H9 (cell line): ENCODE results near the gene PARK7. TPM values are rescaled to one million over a fixed set of nuclear protein-coding genes. Genes with fewer than 3 reads are reported as not detected.
"Not testable (repeated sequence)": the region's sequence is repeated elsewhere in the genome, so short reads cannot be mapped to it uniquely, and the experiment has no call there.

Experiments
- DNase-seq: peaks from one replicate; pipeline ENCODE4 v3.0.0-alpha.2; 2017
- H2AFZ ChIP-seq: one replicate; pipeline ENCODE4 v1.6.1; 2013; ENCODE audit warnings: mild to moderate bottlenecking, low read length, control low read depth, moderate library complexity
- H2AK5ac ChIP-seq: 2 replicates; pipeline ENCODE4 v1.6.1; 2013; ENCODE audit warnings: low read length, control low read depth, mixed read lengths; ENCODE audit not compliant: insufficient read length
- H2BK120ac ChIP-seq: one replicate; pipeline ENCODE4 v1.6.1; 2013; ENCODE audit warnings: low read depth, mild to moderate bottlenecking, low read length, control low read depth, inconsistent platforms; ENCODE audit not compliant: poor library complexity, severe bottlenecking
- H2BK12ac ChIP-seq: 2 replicates; pipeline ENCODE4 v1.6.1; 2013; ENCODE audit warnings: low read length, control low read depth, mixed read lengths, low read depth; ENCODE audit not compliant: insufficient read length
- H2BK15ac ChIP-seq: 2 replicates; pipeline ENCODE4 v1.6.1; 2013; ENCODE audit warnings: low read depth, low read length, control low read depth
- H2BK20ac ChIP-seq: one replicate; pipeline ENCODE4 v1.6.1; 2013; ENCODE audit warnings: low read depth, mild to moderate bottlenecking, low read length, control low read depth, inconsistent platforms; ENCODE audit not compliant: poor library complexity, severe bottlenecking
- H2BK5ac ChIP-seq: 2 replicates; pipeline ENCODE4 v1.6.1; 2013; ENCODE audit warnings: low read length, control low read depth, mixed read lengths; ENCODE audit not compliant: insufficient read length
- H3K14ac ChIP-seq: 2 replicates; pipeline ENCODE4 v1.6.1; 2013; ENCODE audit warnings: low read length, control low read depth; ENCODE audit not compliant: insufficient read depth
- H3K18ac ChIP-seq: 2 replicates; pipeline ENCODE4 v1.6.1; 2013; ENCODE audit warnings: low read depth, mild to moderate bottlenecking, mixed read lengths, low read length, control low read depth; ENCODE audit not compliant: insufficient read length
- H3K23ac ChIP-seq: 2 replicates; pipeline ENCODE4 v1.6.1; 2013; ENCODE audit warnings: low read length, control low read depth, mixed read lengths, low read depth; ENCODE audit not compliant: insufficient read length
- H3K23me2 ChIP-seq: 2 replicates; pipeline ENCODE4 v1.6.1; 2013; ENCODE audit warnings: low read depth, mild to moderate bottlenecking, mixed read lengths, low read length, control low read depth; ENCODE audit not compliant: insufficient read length, poor library complexity, severe bottlenecking
- H3K27ac ChIP-seq: 2 replicates; pipeline ENCODE4 v1.5.1; 2013; ENCODE audit warnings: low read length, control low read depth, mixed read lengths, low read depth; ENCODE audit not compliant: insufficient read length
- H3K27me3 ChIP-seq: 2 replicates; pipeline ENCODE4 v1.6.1; 2013; ENCODE audit warnings: low read length, control low read depth, inconsistent platforms; ENCODE audit not compliant: insufficient read depth
- H3K4ac ChIP-seq: 2 replicates; pipeline ENCODE4 v1.6.1; 2013; ENCODE audit warnings: low read depth, mild to moderate bottlenecking, control low read depth, inconsistent platforms, low read length, moderate library complexity
- H3K4me1 ChIP-seq: 2 replicates; pipeline ENCODE4 v1.6.1; 2013; ENCODE audit warnings: low read length, control low read depth, inconsistent platforms; ENCODE audit not compliant: insufficient read depth
- H3K4me2 ChIP-seq: 2 replicates; pipeline ENCODE4 v1.6.1; 2013; ENCODE audit warnings: low read length, control low read depth, mixed read lengths; ENCODE audit not compliant: insufficient read length, insufficient read depth
- H3K56ac ChIP-seq: 2 replicates; pipeline ENCODE4 v1.6.1; 2013; ENCODE audit warnings: low read depth, mild to moderate bottlenecking, mixed read lengths, low read length, control low read depth; ENCODE audit not compliant: insufficient read length
- H3K79me1 ChIP-seq: 2 replicates; pipeline ENCODE4 v1.6.1; 2013; ENCODE audit warnings: low read depth, mild to moderate bottlenecking, moderate library complexity, low read length, control low read depth, inconsistent platforms; ENCODE audit not compliant: insufficient read depth, poor library complexity, severe bottlenecking
- H3K79me2 ChIP-seq: 2 replicates; pipeline ENCODE4 v1.6.1; 2013; ENCODE audit warnings: low read length, control low read depth, inconsistent platforms; ENCODE audit not compliant: insufficient read depth
- H3K9ac ChIP-seq: 2 replicates; pipeline ENCODE4 v1.6.1; 2013; ENCODE audit warnings: low read length, control low read depth, mixed read lengths; ENCODE audit not compliant: insufficient read length; ENCODE audit errors: extremely low read depth
- H3K9me3 ChIP-seq: one replicate; pipeline ENCODE4 v1.6.1; 2013; ENCODE audit warnings: low read depth, low read length, inconsistent platforms; ENCODE audit not compliant: control insufficient read depth
- H3T11ph ChIP-seq: one replicate; pipeline ENCODE4 v1.6.1; 2013; ENCODE audit warnings: mild to moderate bottlenecking, low read length, control low read depth, inconsistent platforms
- H4K20me1 ChIP-seq: one replicate; pipeline ENCODE4 v1.6.1; 2013; ENCODE audit not compliant: control insufficient read depth, insufficient read length, insufficient read depth
- H4K5ac ChIP-seq: 2 replicates; pipeline ENCODE4 v1.6.1; 2013; ENCODE audit warnings: low read depth, mild to moderate bottlenecking, mixed read lengths, low read length, control low read depth; ENCODE audit not compliant: insufficient read length
- H4K8ac ChIP-seq: replicated peaks from 2 replicates; pipeline ENCODE4 v1.6.1; 2013; ENCODE audit warnings: low read length, control low read depth, mixed read lengths, low read depth; ENCODE audit not compliant: insufficient read length
- H4K91ac ChIP-seq: 2 replicates; pipeline ENCODE4 v1.6.1; 2013; ENCODE audit warnings: low read depth, mild to moderate bottlenecking, moderate library complexity, mixed read lengths, low read length, control low read depth; ENCODE audit not compliant: insufficient read length
- H3K27ac Mint-ChIP-seq, 3 experiments: 2 replicates in 2 of 3; 3 replicates in 1 of 3; pipeline ENCODE4 v1.8.0; 2020 to 2021; ENCODE audit warnings: mixed read lengths in 3 of 3, mild to moderate bottlenecking in 1 of 3, moderate library complexity in 1 of 3
- H3K27me3 Mint-ChIP-seq: 2 replicates; pipeline ENCODE4 v1.8.0; 2021; ENCODE audit warnings: low read depth, mild to moderate bottlenecking, moderate library complexity, mixed read lengths
- H3K36me3 Mint-ChIP-seq, 3 experiments: 2 replicates in 2 of 3; 3 replicates in 1 of 3; pipeline ENCODE4 v1.8.0; 2020 to 2021; ENCODE audit warnings: low read depth in 3 of 3, mixed read lengths in 3 of 3; ENCODE audit not compliant: insufficient read depth in 1 of 3
- H3K4me1 Mint-ChIP-seq, 2 experiments: 2 replicates each; pipeline ENCODE4 v1.8.0; 2020; ENCODE audit warnings: mixed read lengths in 2 of 2
- H3K4me3 Mint-ChIP-seq, 2 experiments: 2 replicates in 1 of 2; 3 replicates in 1 of 2; pipeline ENCODE4 v1.8.0; 2020 to 2021; ENCODE audit warnings: mild to moderate bottlenecking in 2 of 2, mixed read lengths in 2 of 2, moderate library complexity in 1 of 2
- H3K9me3 Mint-ChIP-seq, 2 experiments: 2 replicates in 1 of 2; 3 replicates in 1 of 2; pipeline ENCODE4 v1.8.0; 2020; ENCODE audit warnings: mild to moderate bottlenecking in 2 of 2, mixed read lengths in 2 of 2, moderate library complexity in 1 of 2
- WGBS: extraction: QIAGEN DNeasy Blood & Tissue Kit; methylation state at CpG from one replicate; pipeline ENCODE4 v1.1.7; 2013; ENCODE audit warnings: missing lambda C conversion rate, low lambda C conversion rate, mixed read lengths; ENCODE audit not compliant: insufficient read length; ENCODE audit errors: extremely low coverage; 5-methylcytosine and 5-hydroxymethylcytosine counted together
- total RNA-seq: library from RNA; stranded (reverse); gene quantifications from 2 replicates; pipeline ENCODE4 v1.2.1, GENCODE V29; 2021
- TF ChIP-seq, protein P1 (sequence below): fragments of 200-600 bp; sonication (generic); conservative IDR thresholded peaks from 3 replicates; pipeline ENCODE4 v1.8.0; 2021; ENCODE audit warnings: antibody characterized with exemption, mild to moderate bottlenecking

The PARK7 gene
- total RNA-seq, 1 experiment from 2014 or later, result 370 TPM

- no peak overlapping the region for H3K4me2 ChIP-seq
- TF ChIP-seq, protein P1, sequence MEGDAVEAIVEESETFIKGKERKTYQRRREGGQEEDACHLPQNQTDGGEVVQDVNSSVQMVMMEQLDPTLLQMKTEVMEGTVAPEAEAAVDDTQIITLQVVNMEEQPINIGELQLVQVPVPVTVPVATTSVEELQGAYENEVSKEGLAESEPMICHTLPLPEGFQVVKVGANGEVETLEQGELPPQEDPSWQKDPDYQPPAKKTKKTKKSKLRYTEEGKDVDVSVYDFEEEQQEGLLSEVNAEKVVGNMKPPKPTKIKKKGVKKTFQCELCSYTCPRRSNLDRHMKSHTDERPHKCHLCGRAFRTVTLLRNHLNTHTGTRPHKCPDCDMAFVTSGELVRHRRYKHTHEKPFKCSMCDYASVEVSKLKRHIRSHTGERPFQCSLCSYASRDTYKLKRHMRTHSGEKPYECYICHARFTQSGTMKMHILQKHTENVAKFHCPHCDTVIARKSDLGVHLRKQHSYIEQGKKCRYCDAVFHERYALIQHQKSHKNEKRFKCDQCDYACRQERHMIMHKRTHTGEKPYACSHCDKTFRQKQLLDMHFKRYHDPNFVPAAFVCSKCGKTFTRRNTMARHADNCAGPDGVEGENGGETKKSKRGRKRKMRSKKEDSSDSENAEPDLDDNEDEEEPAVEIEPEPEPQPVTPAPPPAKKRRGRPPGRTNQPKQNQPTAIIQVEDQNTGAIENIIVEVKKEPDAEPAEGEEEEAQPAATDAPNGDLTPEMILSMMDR, result no peak
These were observed 12.6 kb upstream of the PARK7 start for GRCh38 chr1:7948960-7949359.

GRCh38 chr1:7952791-7953190 lies 8.7 kb upstream of the PARK7 start:
- not testable (repeated sequence) for H2AK5ac ChIP-seq, H3K79me1 ChIP-seq, H3K27me3 Mint-ChIP-seq, H4K5ac ChIP-seq, H2BK12ac ChIP-seq, H4K20me1 ChIP-seq, H3K9me3 ChIP-seq, H3K23me2 ChIP-seq, H2BK5ac ChIP-seq, H3K14ac ChIP-seq, H3K4me1 Mint-ChIP-seq, H3K4me1 ChIP-seq, H3K9ac ChIP-seq, H2BK20ac ChIP-seq, H3K4me3 Mint-ChIP-seq, H2AFZ ChIP-seq, H4K91ac ChIP-seq, H2BK120ac ChIP-seq, H2BK15ac ChIP-seq, H3K18ac ChIP-seq, H3K4ac ChIP-seq, H3K27ac ChIP-seq, H3K23ac ChIP-seq, H3K4me2 ChIP-seq, H4K8ac ChIP-seq, H3K56ac ChIP-seq, H3K27me3 ChIP-seq, H3K79me2 ChIP-seq, H3K27ac Mint-ChIP-seq, DNase-seq, H3T11ph ChIP-seq
- WGBS, result no CpG with 5 or more reads among the region's 30 CpGs
- Mint-ChIP-seq H3K36me3 (peaks cover 0 to 11% (median 3%) of the 10 kb centered on the region in 3 experiments; a peak in 2 of 7 replicates), H3K9me3 (peaks cover 10 to 13% of the 10 kb centered on the region in 2 experiments)

More at GRCh38 chr1:7948960-7949359, 12.6 kb upstream of the PARK7 start:
- Histone ChIP-seq H3T11ph (no peak overlapping the region), H3K56ac (no peak overlapping the region), H3K27ac (no peak overlapping the region), H2BK20ac (no peak overlapping the region), H3K79me2 (no peaks in the 10 kb centered on the region), H3K14ac (no peak overlapping the region), H4K91ac (no peak overlapping the region), H3K23me2 (no peaks in the 10 kb centered on the region), H2AK5ac (no peak overlapping the region), H4K20me1 (no peaks in the 10 kb centered on the region), H2BK12ac (no peak overlapping the region), H3K18ac (no peak overlapping the region), H3K9me3 (no peaks in the 10 kb centered on the region), H3K27me3 (no peaks in the 10 kb centered on the region; the same call in 1 of the 2 replicates), H3K23ac (no peak overlapping the region), H4K5ac (no peak overlapping the region), H3K79me1 (no peaks in the 10 kb centered on the region), H4K8ac (no peak overlapping the region), H2BK5ac (no peak overlapping the region), H3K4ac (no peak overlapping the region), H2BK15ac (no peak overlapping the region), H2AFZ (no peak overlapping the region), H3K4me1 (no peaks in the 10 kb centered on the region), H3K9ac (no peak overlapping the region), H2BK120ac (no peak overlapping the region)
- Mint-ChIP-seq H3K4me3 (no peak overlapping the region), H3K4me1 (peaks cover 0 to 4% of the 10 kb centered on the region in 2 experiments; a peak in 2 of 4 replicates), H3K27ac (no peak overlapping the region), H3K36me3 (peaks cover 0 to 11% (median 3%) of the 10 kb centered on the region in 3 experiments; a peak in 2 of 7 replicates), H3K27me3 (peaks cover 2% of the 10 kb centered on the region), H3K9me3 (peaks cover 10 to 13% of the 10 kb centered on the region in 2 experiments)
- no CpG with 5 or more reads among the region's 5 CpGs for WGBS
- DNase-seq, result no peak
